Measurements from ENCODE around the gene EID3. TPM values are rescaled to one million over a fixed set of nuclear protein-coding genes. Genes with fewer than 3 reads are reported as not detected.

The EID3 gene
- total RNA-seq, 1 donor from 2014 or later = 4.4 TPM

DNA sequence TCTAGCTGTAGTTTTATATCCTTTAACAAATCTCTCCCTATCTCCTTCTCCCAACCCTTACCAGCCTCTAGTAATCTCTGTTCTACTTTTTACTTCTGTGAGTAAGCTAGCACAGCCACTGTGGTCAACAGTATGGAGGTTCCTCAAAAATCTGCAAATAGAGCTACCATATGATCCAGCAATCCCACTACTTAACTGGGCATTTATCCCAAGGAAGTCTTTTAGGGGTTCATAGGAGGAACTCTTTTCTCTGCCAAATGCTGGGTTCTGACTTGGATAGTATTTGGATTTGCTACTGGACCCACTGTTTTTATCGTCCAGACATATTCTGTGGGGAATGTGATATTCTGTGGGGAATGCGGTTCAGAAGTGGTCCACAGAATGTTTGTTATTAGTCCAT, 41.1 kb downstream of the EID3 start:
- Histone ChIP-seq H3K4me1 (peaks cover 4% of the 10 kb centered on the region), H3K27ac (no peak overlapping the region), H3K9me3 (no peaks in the 10 kb centered on the region), H3K4me3 (no peak overlapping the region), H3K27me3 (no peaks in the 10 kb centered on the region), H3K36me3 (peaks cover 99% of the 10 kb centered on the region)
- TF ChIP-seq, protein P1, sequence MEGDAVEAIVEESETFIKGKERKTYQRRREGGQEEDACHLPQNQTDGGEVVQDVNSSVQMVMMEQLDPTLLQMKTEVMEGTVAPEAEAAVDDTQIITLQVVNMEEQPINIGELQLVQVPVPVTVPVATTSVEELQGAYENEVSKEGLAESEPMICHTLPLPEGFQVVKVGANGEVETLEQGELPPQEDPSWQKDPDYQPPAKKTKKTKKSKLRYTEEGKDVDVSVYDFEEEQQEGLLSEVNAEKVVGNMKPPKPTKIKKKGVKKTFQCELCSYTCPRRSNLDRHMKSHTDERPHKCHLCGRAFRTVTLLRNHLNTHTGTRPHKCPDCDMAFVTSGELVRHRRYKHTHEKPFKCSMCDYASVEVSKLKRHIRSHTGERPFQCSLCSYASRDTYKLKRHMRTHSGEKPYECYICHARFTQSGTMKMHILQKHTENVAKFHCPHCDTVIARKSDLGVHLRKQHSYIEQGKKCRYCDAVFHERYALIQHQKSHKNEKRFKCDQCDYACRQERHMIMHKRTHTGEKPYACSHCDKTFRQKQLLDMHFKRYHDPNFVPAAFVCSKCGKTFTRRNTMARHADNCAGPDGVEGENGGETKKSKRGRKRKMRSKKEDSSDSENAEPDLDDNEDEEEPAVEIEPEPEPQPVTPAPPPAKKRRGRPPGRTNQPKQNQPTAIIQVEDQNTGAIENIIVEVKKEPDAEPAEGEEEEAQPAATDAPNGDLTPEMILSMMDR (IDR thresholded peaks at IDR 0.05) = no peak
- ATAC-seq (no peak), DNase-seq (no peak)
- intact Hi-C loops (cut with DNase I) = no loop called here

DNA sequence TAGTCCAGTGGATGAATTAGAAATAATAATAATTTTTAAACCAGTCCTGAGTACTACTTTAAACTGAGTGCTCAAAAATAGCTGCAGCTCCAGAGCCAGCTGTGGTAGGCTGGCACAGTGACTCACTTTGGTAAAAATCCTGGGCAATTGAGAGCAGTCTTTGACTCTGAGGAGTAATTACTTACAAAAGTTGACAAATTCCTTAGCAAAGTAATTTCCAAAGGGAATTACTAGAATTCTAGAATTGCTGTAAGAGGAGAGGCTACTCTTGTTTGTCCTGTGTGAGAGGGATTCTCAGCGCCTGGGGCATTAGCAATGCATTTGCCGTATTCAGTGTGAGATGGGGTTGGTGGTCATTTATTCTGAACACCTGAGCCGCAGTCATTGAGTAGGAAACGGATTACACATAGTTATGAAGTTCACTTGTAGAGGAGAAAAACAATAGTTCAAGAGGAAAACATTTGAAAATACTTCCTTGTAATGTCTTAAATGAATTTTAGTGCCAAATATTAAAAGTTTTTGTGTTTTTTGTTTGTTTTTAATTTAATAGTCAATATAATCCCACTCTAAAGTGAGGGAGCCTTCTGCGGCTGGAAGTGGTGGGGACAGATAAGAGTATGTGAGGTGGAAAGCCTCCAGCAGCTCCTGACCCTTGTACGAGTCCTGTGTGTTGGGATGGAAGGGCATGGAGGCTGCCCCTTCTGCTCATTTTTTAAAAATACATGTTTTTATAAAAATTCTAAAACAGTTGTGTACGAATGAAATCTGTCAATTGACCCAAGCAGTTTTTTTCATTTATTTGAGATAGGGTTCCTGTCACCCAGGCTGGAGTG, 41.9 kb downstream of the EID3 start:
- peaks cover 4% of the 10 kb centered on the region for H3K4me1 ChIP-seq
- TF ChIP-seq, protein P1 (IDR thresholded peaks at IDR 0.05) = no peak
- DNase-seq (no peak), ATAC-seq (no peak)
- no peaks in the 10 kb centered on the region for H3K27me3 ChIP-seq
- no peak overlapping the region for H3K4me3 ChIP-seq
- H3K27ac ChIP-seq = no peak overlapping the region
- intact Hi-C loops (cut with DNase I) = no loop called here
- peaks cover 99% of the 10 kb centered on the region for H3K36me3 ChIP-seq
- H3K9me3 ChIP-seq = no peaks in the 10 kb centered on the region

DNA sequence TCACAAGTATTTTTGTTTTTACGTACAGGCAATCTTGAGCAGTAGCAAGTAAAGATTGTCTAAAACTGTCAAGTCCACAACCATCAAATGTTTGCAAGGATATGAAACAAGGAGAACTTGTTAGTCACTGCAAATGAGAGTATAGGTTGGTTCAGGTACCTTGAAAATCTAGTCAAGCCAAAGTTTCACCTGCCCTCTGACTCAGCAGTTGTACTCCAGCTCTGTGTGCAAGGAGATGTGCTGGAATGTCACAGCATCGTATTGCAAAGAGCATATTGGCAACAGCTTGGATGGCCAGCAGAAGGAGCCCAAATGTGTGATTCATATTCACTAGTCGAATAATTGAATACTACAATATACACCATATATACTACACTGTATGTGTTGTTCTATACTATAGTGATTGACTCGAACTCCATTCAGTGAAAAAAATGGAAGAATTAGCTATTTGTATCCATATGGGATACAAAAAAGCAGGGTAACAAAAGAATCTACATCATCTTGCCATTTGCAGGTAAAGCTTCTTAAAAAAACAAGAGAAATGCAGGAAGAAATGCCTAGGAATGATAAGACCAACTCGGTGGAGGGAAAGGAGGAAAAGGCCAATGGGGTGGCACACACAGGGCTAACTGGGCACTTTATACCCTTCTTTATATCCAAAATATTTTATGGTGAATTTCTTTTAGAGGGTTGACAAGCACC, 44.0 kb downstream of the EID3 start:
- H3K4me1 ChIP-seq = peaks cover 4% of the 10 kb centered on the region
- DNase-seq (no peak), ATAC-seq (no peak)
- no peak overlapping the region for H3K4me3 ChIP-seq
- no peak overlapping the region for H3K27ac ChIP-seq
- no peaks in the 10 kb centered on the region for H3K9me3 ChIP-seq
- intact Hi-C loops (cut with DNase I) = no loop called here
- no peaks in the 10 kb centered on the region for H3K27me3 ChIP-seq
- TF ChIP-seq, protein P1 (IDR thresholded peaks at IDR 0.05) = no peak
- H3K36me3 ChIP-seq = peaks cover 99% of the 10 kb centered on the region

DNA sequence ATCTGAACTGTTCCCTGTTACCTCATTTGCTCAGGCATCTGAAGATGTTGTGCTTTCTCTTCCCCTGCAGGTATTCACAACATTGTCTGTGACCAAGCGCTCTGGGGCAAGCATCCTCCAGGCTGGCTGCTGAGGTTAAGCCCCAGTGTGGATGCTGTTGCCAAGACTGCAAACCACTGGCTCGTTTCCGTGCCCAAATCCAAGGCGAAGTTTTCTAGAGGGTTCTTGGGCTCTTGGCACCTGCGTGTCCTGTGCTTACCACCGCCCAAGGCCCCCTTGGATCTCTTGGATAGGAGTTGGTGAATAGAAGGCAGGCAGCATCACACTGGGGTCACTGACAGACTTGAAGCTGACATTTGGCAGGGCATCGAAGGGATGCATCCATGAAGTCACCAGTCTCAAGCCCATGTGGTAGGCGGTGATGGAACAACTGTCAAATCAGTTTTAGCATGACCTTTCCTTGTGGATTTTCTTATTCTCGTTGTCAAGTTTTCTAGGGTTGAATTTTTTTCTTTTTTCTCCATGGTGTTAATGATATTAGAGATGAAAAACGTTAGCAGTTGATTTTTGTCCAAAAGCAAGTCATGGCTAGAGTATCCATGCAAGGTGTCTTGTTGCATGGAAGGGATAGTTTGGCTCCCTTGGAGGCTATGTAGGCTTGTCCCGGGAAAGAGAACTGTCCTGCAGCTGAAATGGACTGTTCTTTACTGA, 44.9 kb downstream of the EID3 start:
- Histone ChIP-seq H3K27ac (no peak overlapping the region), H3K4me3 (no peak overlapping the region), H3K27me3 (no peaks in the 10 kb centered on the region), H3K36me3 (peaks cover 99% of the 10 kb centered on the region), H3K4me1 (peaks cover 4% of the 10 kb centered on the region), H3K9me3 (no peaks in the 10 kb centered on the region)
- ATAC-seq = no peak
- TF ChIP-seq, protein P1 (IDR thresholded peaks at IDR 0.05) = no peak
- DNase-seq = no peak
- intact Hi-C loops (cut with DNase I) = no loop called here

DNA sequence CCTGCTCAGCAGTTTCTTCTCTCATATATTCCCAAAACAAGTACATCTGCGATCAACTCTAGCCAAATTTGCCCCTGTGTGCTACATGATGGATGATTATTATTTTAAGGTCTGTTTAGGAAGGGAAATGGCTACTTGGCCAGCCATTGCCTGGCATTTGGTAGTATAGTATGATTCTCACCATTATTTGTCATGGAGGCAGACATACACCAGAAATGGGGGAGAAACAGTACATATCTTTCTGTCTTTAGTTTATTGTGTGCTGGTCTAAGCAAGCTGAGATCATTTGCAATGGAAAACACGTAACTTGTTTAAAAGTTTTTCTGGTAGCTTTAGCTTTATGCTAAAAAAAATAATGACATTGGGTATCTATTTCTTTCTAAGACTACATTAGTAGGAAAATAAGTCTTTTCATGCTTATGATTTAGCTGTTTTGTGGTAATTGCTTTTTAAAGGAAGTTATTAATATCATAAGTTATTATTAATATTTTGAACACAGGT, 45.5 kb downstream of the EID3 start:
- TF ChIP-seq, protein P1 (IDR thresholded peaks at IDR 0.05) = no peak
- Histone ChIP-seq H3K27me3 (no peaks in the 10 kb centered on the region), H3K4me3 (no peak overlapping the region), H3K36me3 (peaks cover 92% of the 10 kb centered on the region), H3K9me3 (no peaks in the 10 kb centered on the region), H3K4me1 (peaks cover under 1% of the 10 kb centered on the region), H3K27ac (no peak overlapping the region)
- ATAC-seq (no peak), DNase-seq (no peak)
- intact Hi-C loops (cut with DNase I) = no loop called here

All from upper lobe of right lung (tissue), 1 donor.